ENCODE measurements around the gene GRB10.

The GRB10 gene

GRCh38 chr7:50634378-50634777, 148.3 kb downstream of the GRB10 start:
- no peak for DNase-seq (ENCODE audit: low read depth in 3 of 3)

GRCh38 chr7:50633414-50633710, 149.3 kb downstream of the GRB10 start:
- DNase-seq (ENCODE audit: low read depth in 3 of 3): no peak

GRCh38 chr7:50632561-50633413, 149.9 kb downstream of the GRB10 start:
- peak; percentile 20 to 41 (median 41) for DNase-seq (ENCODE audit: low read depth in 3 of 3)

- no peak for DNase-seq (ENCODE audit: low read depth in 3 of 3)
Measured at GRCh38 chr7:50631639-50632038, 151.1 kb downstream of the GRB10 start.

- no peak for DNase-seq (ENCODE audit: low read depth in 3 of 3)
Measured at GRCh38 chr7:50631100-50631499, 151.6 kb downstream of the GRB10 start.

- no peak for DNase-seq (ENCODE audit: low read depth in 3 of 3)
Measured at GRCh38 chr7:50629238-50629901, 153.3 kb downstream of the GRB10 start.

GRCh38 chr7:50628434-50629084, 154.1 kb downstream of the GRB10 start:
- DNase-seq (ENCODE audit: low read depth in 3 of 3): no peak

- no peak for DNase-seq (ENCODE audit: low read depth in 3 of 3)
Measured at GRCh38 chr7:50627824-50628361, 154.8 kb downstream of the GRB10 start.

GRCh38 chr7:50626286-50626685, 156.4 kb downstream of the GRB10 start:
- DNase-seq (ENCODE audit: low read depth in 3 of 3): no peak

GRCh38 chr7:50625360-50625759, 157.3 kb downstream of the GRB10 start:
- no peak for DNase-seq (ENCODE audit: low read depth in 3 of 3)

GRCh38 chr7:50622821-50623220, 159.9 kb downstream of the GRB10 start:
- DNase-seq (ENCODE audit: low read depth in 3 of 3): no peak

GRCh38 chr7:50621973-50622490, 160.7 kb downstream of the GRB10 start:
- DNase-seq (ENCODE audit: low read depth in 3 of 3): no peak

GRCh38 chr7:50621206-50621605, 161.5 kb downstream of the GRB10 start:
- DNase-seq (ENCODE audit: low read depth in 3 of 3): no peak

GRCh38 chr7:50620433-50620832, 162.3 kb downstream of the GRB10 start:
- DNase-seq (ENCODE audit: low read depth in 3 of 3): no peak

- no peak for DNase-seq (ENCODE audit: low read depth in 3 of 3)
Measured at GRCh38 chr7:50619684-50620083, 163.0 kb downstream of the GRB10 start.

GRCh38 chr7:50618281-50618680, 164.4 kb downstream of the GRB10 start:
- DNase-seq (ENCODE audit: low read depth in 3 of 3): no peak

GRCh38 chr7:50615519-50616080, 167.1 kb downstream of the GRB10 start:
- DNase-seq (ENCODE audit: low read depth in 3 of 3): no peak

GRCh38 chr7:50614721-50615518, 167.8 kb downstream of the GRB10 start:
- no peak for DNase-seq (ENCODE audit: low read depth in 3 of 3)

GRCh38 chr7:50613473-50613872, 169.2 kb downstream of the GRB10 start:
- DNase-seq (ENCODE audit: low read depth in 3 of 3): no peak

GRCh38 chr7:50612704-50613103, 170.0 kb downstream of the GRB10 start:
- DNase-seq (ENCODE audit: low read depth in 3 of 3): no peak

All from stimulated activated CD4-positive, alpha-beta T cell treated with anti-CD3 and anti-CD28 coated beads, TNF-alpha, amount 100 ng/mL, for 24 hours (primary cell).